Panc1 (cell line): Measurements from ENCODE around the gene ERCC3. TPM values are rescaled to one million over a fixed set of nuclear protein-coding genes. Genes with fewer than 3 reads are reported as not detected.

Experiments used
- ATAC-seq: fragments of 200-7000 bp; cut with Tn5 transposase; 2 replicates; pipeline ENCODE4 v1.9.1; 2020; ENCODE audit warnings: mild to moderate bottlenecking, moderate library complexity
- BruUV-seq: library from RNA; stranded (reverse); fragments of 400-500 nt; replicated peaks from 2 replicates; lab custom pipeline; 2021; lab: Mats Ljungman, UMichigan
- CTCF ChIA-PET: fragments of 300-600 bp; sonication (Branson Sonifier 250); formaldehyde crosslinking; loops from one replicate; lab custom pipeline; 2022; ENCODE audit warnings: antibody characterized with exemption; lab: Charles Lee
- POLR2A ChIA-PET: fragments of 300-600 bp; sonication (Branson Sonifier 250); formaldehyde crosslinking; loops from one replicate; lab custom pipeline; 2022; ENCODE audit warnings: antibody characterized with exemption; lab: Charles Lee
- DNase-seq: peaks from one replicate; pipeline ENCODE4 v3.0.0-alpha.2; 2010; ENCODE audit warnings: low read depth, low spot score
- H3K27ac ChIP-seq: 2 replicates; pipeline ENCODE4 v1.5.1; 2011; ENCODE audit warnings: mild to moderate bottlenecking, low read length, inconsistent platforms
- H3K27me3 ChIP-seq: fragments of 200-500 bp; sonication (Bioruptor generic); 2 replicates; pipeline ENCODE4 v1.6.0; 2014; ENCODE audit warnings: low read length, inconsistent platforms; ENCODE audit not compliant: control insufficient read depth, insufficient read depth
- H3K36me3 ChIP-seq: fragments of 200-500 bp; sonication (Bioruptor generic); 2 replicates; pipeline ENCODE4 v1.5.1; 2014; ENCODE audit warnings: inconsistent platforms, mild to moderate bottlenecking, low read length, moderate library complexity; ENCODE audit not compliant: control insufficient read depth, insufficient read depth
- H3K4me1 ChIP-seq: 2 replicates; pipeline ENCODE4 v1.5.1; 2011; ENCODE audit warnings: inconsistent platforms, mild to moderate bottlenecking, low read length, moderate library complexity; ENCODE audit not compliant: control insufficient read depth, insufficient read depth
- H3K4me3 ChIP-seq, 2 experiments: 2 replicates each; pipeline ENCODE4 v1.5.1; 2011 to 2012; ENCODE audit warnings: low read depth in 2 of 2, low read length in 2 of 2, mild to moderate bottlenecking in 2 of 2, inconsistent platforms in 1 of 2, moderate library complexity in 1 of 2
- H3K9me3 ChIP-seq: fragments of 200-500 bp; sonication (Bioruptor generic); 2 replicates; pipeline ENCODE4 v1.5.1; 2014; ENCODE audit warnings: low read depth, mild to moderate bottlenecking, inconsistent platforms, low read length, moderate library complexity; ENCODE audit not compliant: control insufficient read depth, insufficient read depth
- POLR2AphosphoS5 ChIP-seq: IDR thresholded peaks from 2 replicates; pipeline ENCODE4 v1.6.1; 2012; ENCODE audit warnings: mild to moderate bottlenecking, low read depth, low read length, moderate library complexity
- SIN3A ChIP-seq: IDR thresholded peaks from 2 replicates; pipeline ENCODE4 v1.6.1; 2012; ENCODE audit warnings: low read depth, mild to moderate bottlenecking, low read length, moderate library complexity, borderline replicate concordance; ENCODE audit not compliant: insufficient read depth
- TCF7L2 ChIP-seq: IDR thresholded peaks from 2 replicates; pipeline ENCODE4 v1.6.1; 2011; ENCODE audit warnings: mild to moderate bottlenecking, low read depth, low read length, inconsistent platforms
- in situ Hi-C: cut with HindIII; loops from 2 replicates; pipeline ENCODE4 v1.10.0; 2016; ENCODE audit warnings: low sequenced_read_pairs, low pct_unique_long_range_greater_than_20kb
- intact Hi-C: fragments of 100-400 bp; cut with micrococcal nuclease; formaldehyde crosslinking; loops from one replicate; pipeline ENCODE4 v1.10.0; 2022; ENCODE audit not compliant: unreplicated experiment
- total RNA-seq: library from RNA; stranded (reverse); gene quantifications from one replicate; pipeline ENCODE4 v1.2.1, GENCODE V29; 2021; ENCODE audit not compliant: unreplicated experiment
- TF ChIP-seq, protein P1 (sequence below): fragments of 450-650 bp; IDR thresholded peaks from 2 replicates; pipeline ENCODE4 v1.5.1; 2017; ENCODE audit warnings: mild to moderate bottlenecking
- TF ChIP-seq, protein P2 (sequence below), 2 experiments: IDR thresholded peaks; 2 replicates each; pipeline ENCODE4 v1.6.1; 2011 to 2012; ENCODE audit warnings: low read depth in 2 of 2, control low read depth in 1 of 2, low read length in 1 of 2, mild to moderate bottlenecking in 1 of 2, moderate library complexity in 1 of 2; ENCODE audit not compliant: insufficient read depth in 1 of 2

The ERCC3 gene
- total RNA-seq, 1 experiment from 2014 or later: 38.0 TPM

DNA sequence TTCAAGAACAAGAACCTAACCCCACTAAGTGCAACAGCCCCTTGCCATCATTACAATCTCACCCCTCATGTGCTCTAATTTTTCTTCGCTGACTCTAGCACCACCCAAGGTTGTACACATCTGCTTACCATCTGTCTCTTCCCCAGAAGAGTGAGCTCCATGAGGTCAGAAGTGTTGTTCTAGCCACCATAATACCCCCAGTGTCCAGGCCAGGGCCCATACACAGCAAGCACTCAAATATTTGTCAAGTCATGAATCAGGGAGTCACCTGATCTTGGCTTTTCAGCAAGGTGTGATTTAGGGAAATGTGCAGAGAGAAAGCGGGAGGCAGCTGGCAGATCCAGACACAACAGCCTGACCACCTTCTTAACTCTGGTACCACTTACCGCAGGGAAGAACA is 5.7 kb downstream of the ERCC3 start:
- no TSS peak for BruUV-seq
- H3K9me3 ChIP-seq: no peaks in the 10 kb centered on the region
- H3K4me1 ChIP-seq: peaks cover 7% of the 10 kb centered on the region
- DNase-seq: no peak
- intact Hi-C loops (no loop called here), in situ Hi-C loops (no loop called here)
- ATAC-seq: no peak
- ChIA-PET POLR2A (no interaction called here), CTCF (no interaction called here)
- peaks cover 27% of the 10 kb centered on the region for H3K36me3 ChIP-seq
- no peak overlapping the region for H3K27ac ChIP-seq
- H3K4me3 ChIP-seq: no peak overlapping the region
- no peaks in the 10 kb centered on the region for H3K27me3 ChIP-seq
- TF ChIP-seq, protein P1, sequence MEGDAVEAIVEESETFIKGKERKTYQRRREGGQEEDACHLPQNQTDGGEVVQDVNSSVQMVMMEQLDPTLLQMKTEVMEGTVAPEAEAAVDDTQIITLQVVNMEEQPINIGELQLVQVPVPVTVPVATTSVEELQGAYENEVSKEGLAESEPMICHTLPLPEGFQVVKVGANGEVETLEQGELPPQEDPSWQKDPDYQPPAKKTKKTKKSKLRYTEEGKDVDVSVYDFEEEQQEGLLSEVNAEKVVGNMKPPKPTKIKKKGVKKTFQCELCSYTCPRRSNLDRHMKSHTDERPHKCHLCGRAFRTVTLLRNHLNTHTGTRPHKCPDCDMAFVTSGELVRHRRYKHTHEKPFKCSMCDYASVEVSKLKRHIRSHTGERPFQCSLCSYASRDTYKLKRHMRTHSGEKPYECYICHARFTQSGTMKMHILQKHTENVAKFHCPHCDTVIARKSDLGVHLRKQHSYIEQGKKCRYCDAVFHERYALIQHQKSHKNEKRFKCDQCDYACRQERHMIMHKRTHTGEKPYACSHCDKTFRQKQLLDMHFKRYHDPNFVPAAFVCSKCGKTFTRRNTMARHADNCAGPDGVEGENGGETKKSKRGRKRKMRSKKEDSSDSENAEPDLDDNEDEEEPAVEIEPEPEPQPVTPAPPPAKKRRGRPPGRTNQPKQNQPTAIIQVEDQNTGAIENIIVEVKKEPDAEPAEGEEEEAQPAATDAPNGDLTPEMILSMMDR: no peak
- no peak for TF ChIP-seq POLR2AphosphoS5
- TF ChIP-seq, protein P2, sequence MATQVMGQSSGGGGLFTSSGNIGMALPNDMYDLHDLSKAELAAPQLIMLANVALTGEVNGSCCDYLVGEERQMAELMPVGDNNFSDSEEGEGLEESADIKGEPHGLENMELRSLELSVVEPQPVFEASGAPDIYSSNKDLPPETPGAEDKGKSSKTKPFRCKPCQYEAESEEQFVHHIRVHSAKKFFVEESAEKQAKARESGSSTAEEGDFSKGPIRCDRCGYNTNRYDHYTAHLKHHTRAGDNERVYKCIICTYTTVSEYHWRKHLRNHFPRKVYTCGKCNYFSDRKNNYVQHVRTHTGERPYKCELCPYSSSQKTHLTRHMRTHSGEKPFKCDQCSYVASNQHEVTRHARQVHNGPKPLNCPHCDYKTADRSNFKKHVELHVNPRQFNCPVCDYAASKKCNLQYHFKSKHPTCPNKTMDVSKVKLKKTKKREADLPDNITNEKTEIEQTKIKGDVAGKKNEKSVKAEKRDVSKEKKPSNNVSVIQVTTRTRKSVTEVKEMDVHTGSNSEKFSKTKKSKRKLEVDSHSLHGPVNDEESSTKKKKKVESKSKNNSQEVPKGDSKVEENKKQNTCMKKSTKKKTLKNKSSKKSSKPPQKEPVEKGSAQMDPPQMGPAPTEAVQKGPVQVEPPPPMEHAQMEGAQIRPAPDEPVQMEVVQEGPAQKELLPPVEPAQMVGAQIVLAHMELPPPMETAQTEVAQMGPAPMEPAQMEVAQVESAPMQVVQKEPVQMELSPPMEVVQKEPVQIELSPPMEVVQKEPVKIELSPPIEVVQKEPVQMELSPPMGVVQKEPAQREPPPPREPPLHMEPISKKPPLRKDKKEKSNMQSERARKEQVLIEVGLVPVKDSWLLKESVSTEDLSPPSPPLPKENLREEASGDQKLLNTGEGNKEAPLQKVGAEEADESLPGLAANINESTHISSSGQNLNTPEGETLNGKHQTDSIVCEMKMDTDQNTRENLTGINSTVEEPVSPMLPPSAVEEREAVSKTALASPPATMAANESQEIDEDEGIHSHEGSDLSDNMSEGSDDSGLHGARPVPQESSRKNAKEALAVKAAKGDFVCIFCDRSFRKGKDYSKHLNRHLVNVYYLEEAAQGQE (IDR thresholded peaks at IDR 0.05; ENCODE audit: insufficient read depth in 1 of 2, low read depth in 2 of 2, low read length in 1 of 2): no peak
- TF ChIP-seq SIN3A: no peak
- TF ChIP-seq TCF7L2: no peak

DNA sequence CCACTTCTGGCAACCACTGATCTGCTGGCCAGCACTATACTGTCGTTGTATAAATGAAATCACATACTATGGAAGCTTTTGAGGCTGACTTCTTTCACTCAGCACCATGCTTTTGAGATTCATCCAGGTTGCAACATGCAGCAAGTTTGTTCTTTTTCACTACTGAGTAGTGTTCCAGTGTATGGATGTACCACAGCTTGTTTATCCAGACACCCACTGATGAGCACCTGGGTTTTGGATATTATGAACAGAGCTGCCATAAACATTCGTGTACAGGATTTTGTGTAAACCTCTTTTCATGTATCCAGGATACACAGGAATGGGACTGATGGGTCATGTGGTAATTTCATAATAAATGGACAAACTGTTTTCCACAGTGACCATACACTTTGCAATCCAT is 10.7 kb downstream of the ERCC3 start:
- in situ Hi-C loops: no loop called here

More for the DNA sequence above, 10.7 kb downstream of the ERCC3 start:
- no peak overlapping the region for H3K4me3 ChIP-seq
- peaks cover 22% of the 10 kb centered on the region for H3K36me3 ChIP-seq
- no peak overlapping the region for H3K27ac ChIP-seq
- no TSS peak for BruUV-seq
- H3K4me1 ChIP-seq: no peaks in the 10 kb centered on the region
- no peaks in the 10 kb centered on the region for H3K27me3 ChIP-seq
- CTCF ChIA-PET: no interaction called here
- intact Hi-C loops: no loop called here
- H3K9me3 ChIP-seq: no peaks in the 10 kb centered on the region
- DNase-seq: no peak
- no peak for TF ChIP-seq SIN3A
- TF ChIP-seq, protein P2 (IDR thresholded peaks at IDR 0.05; ENCODE audit: insufficient read depth in 1 of 2, low read depth in 2 of 2, low read length in 1 of 2): no peak
- no peak for TF ChIP-seq TCF7L2
- no peak for TF ChIP-seq POLR2AphosphoS5
- TF ChIP-seq, protein P1: no peak
- POLR2A ChIA-PET: interaction anchor here (0.8 kb wide), 1 partner anchor 233 kb away, joined by 8 read pairs; no protein-coding TSS in a partner anchor
- no peak for ATAC-seq
